Body of pancreas (tissue), 4 donors: Measurements from ENCODE around the gene CLEC1A. TPM values are rescaled to one million over a fixed set of nuclear protein-coding genes. Genes with fewer than 3 reads are reported as not detected.

Experiments used
- ATAC-seq: fragments of 150-250 bp; one replicate; pipeline ENCODE4 v1.9.1; 2016
- DNase-seq, 4 donors: peaks; one replicate each; pipeline ENCODE4 v3.0.0-alpha.2; 2019
- H3K27ac ChIP-seq, 4 donors: fragments of 200-600 bp; sonication (generic); 1 replicate in 3 of 4; 2 replicates in 1 of 4; pipeline versions ENCODE4 v1.5.1 to v1.6.1; 2016 to 2019; ENCODE audit warnings: mild to moderate bottlenecking in 1 of 4, mixed read lengths in 1 of 4, moderate library complexity in 1 of 4
- H3K27me3 ChIP-seq, 2 donors: fragments of 200-600 bp; sonication (generic); one replicate each; pipeline ENCODE4 v1.6.0; 2016; ENCODE audit warnings: mild to moderate bottlenecking in 1 of 2
- H3K36me3 ChIP-seq, 2 donors: fragments of 200-600 bp; sonication (generic); replicated peaks in 1 of 2; 2 replicates each; pipeline ENCODE4 v1.5.1; 2016; ENCODE audit warnings: low read depth in 2 of 2; ENCODE audit not compliant: insufficient read depth in 1 of 2
- H3K4me1 ChIP-seq: fragments of 200-600 bp; sonication (generic); one replicate; pipeline ENCODE4 v1.6.0; 2016
- H3K4me3 ChIP-seq, 2 donors: fragments of 200-600 bp; sonication (generic); 1 replicate in 1 of 2; 2 replicates in 1 of 2; pipeline ENCODE4 v1.5.1; 2016 to 2019
- H3K9me3 ChIP-seq, 3 donors: fragments of 200-600 bp; sonication (generic); 1 replicate in 2 of 3; 2 replicates in 1 of 3; pipeline ENCODE4 v1.5.1; 2016
- POLR2A ChIP-seq, 3 donors: fragments of 450-650 bp; IDR thresholded peaks; one replicate each; pipeline ENCODE4 v1.6.1; 2016; ENCODE audit warnings: antibody characterized with exemption in 3 of 3, mild to moderate bottlenecking in 2 of 3
- WGBS, 2 donors: methylation state at CpG; one replicate each; pipeline ENCODE4 v1.1.5; 2017; 5-methylcytosine and 5-hydroxymethylcytosine counted together
- intact Hi-C: fragments of 100-400 bp; cut with DNase I; formaldehyde crosslinking; loops from one replicate; pipeline ENCODE4 v1.15.1; 2023
- total RNA-seq, 2 donors: library from RNA; depleted of rRNA; stranded (reverse); fragments of >200 nt; gene quantifications; one replicate each; pipeline ENCODE4 v1.1.0, GENCODE V29; 2016
- TF ChIP-seq, protein P1 (sequence below), 7 experiments: fragments of 450-650 bp in 4 of 7; fragments of 200-600 bp in 3 of 7; sonication (generic) in 3 of 7; IDR thresholded peaks; one replicate each; pipeline ENCODE4 v1.5.1; 2016 to 2019; ENCODE audit warnings: antibody characterized with exemption in 7 of 7

Gene CLEC1A
- total RNA-seq, 2 donors from 2014 or later, result 1.3 to 2.6 TPM

DNA sequence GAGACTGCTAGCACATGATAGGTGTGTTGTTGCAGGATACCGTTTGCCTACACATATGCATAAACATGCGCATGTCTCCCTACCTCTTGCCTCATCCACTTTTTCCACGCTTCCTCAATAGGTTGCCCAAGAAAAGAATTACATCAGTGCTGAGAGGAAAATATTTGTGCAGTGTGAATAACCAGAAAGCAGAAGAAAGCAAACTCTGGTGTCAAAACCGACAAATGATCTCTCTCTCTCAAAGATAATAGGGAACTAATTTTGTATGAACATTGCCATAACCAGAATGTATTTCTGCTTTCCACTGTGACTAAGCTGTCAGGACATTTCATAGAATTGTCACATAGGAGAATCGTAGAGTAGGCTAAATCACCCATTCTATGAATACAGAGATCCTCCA lies 29.9 kb upstream of the CLEC1A start:
- ATAC-seq (no peak), DNase-seq (peak in 1 of 4 donors; percentile 56)
- WGBS, 2 donors, result 47 to 54% methylated on average over 5 of the region's 5 CpGs
- peak in 1 of 3 donors; percentile 60 for TF ChIP-seq POLR2A (IDR thresholded peaks at IDR 0.05)
- TF ChIP-seq, protein P1, sequence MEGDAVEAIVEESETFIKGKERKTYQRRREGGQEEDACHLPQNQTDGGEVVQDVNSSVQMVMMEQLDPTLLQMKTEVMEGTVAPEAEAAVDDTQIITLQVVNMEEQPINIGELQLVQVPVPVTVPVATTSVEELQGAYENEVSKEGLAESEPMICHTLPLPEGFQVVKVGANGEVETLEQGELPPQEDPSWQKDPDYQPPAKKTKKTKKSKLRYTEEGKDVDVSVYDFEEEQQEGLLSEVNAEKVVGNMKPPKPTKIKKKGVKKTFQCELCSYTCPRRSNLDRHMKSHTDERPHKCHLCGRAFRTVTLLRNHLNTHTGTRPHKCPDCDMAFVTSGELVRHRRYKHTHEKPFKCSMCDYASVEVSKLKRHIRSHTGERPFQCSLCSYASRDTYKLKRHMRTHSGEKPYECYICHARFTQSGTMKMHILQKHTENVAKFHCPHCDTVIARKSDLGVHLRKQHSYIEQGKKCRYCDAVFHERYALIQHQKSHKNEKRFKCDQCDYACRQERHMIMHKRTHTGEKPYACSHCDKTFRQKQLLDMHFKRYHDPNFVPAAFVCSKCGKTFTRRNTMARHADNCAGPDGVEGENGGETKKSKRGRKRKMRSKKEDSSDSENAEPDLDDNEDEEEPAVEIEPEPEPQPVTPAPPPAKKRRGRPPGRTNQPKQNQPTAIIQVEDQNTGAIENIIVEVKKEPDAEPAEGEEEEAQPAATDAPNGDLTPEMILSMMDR (IDR thresholded peaks at IDR 0.05), result no peak
- Histone ChIP-seq H3K36me3 (no peaks in the 10 kb centered on the region), H3K27ac (peak overlapping the region in 1 of 4 donors; percentile 73), H3K27me3 (no peaks in the 10 kb centered on the region), H3K4me1 (no peaks in the 10 kb centered on the region), H3K9me3 (no peaks in the 10 kb centered on the region), H3K4me3 (no peak overlapping the region)
- intact Hi-C loops, result no loop called here

DNA sequence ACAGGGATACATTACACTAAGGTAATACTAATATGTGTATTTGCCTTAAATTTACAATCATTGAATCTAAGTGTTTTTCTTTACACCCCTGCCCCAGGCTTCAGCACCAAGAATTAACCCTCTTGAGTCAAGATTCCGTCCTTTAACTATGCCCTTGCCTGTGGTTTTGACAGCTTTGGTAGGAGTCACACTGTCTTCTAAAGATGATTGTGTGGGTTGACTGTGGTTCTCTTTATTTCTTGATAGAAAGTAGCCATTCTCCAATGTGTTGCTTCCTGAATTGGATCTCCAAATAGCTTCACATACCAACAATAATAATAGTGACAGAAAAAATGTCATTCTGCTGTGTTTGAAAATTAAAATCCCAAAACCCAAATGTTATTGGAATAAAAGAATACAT lies 27.6 kb upstream of the CLEC1A start:
- intact Hi-C loops, result no loop called here
- H3K4me3 ChIP-seq, result no peak overlapping the region
- ATAC-seq (no peak), DNase-seq (no peak)
- WGBS, 2 donors, result 44 to 56% methylated on average over 1 of the region's 1 CpG
- TF ChIP-seq, protein P1 (IDR thresholded peaks at IDR 0.05), result no peak
- TF ChIP-seq POLR2A (IDR thresholded peaks at IDR 0.05), result no peak
- H3K36me3 ChIP-seq, result no peaks in the 10 kb centered on the region
- H3K9me3 ChIP-seq, result no peaks in the 10 kb centered on the region
- no peaks in the 10 kb centered on the region for H3K27me3 ChIP-seq
- no peak overlapping the region for H3K27ac ChIP-seq
- no peaks in the 10 kb centered on the region for H3K4me1 ChIP-seq

DNA sequence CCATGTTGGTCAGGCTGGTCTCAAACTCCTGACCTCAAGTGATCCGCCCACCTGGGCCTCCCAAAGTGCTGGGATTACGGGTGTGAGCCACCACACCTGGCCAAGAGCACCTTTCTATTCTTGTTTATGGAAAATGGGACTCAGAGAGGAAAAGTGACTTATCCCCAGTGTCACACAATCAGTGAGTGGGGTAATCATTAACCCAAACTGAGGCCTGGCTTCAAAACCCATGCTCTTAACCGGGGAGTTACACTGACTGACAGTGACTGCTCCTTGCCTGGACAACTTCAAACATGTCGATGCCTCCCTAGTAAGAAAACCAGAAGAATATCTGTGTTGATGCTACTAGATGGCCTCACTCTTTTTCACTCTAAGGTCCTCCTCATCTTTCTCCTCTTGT lies 23.9 kb upstream of the CLEC1A start:
- ATAC-seq, result no peak

DNA sequence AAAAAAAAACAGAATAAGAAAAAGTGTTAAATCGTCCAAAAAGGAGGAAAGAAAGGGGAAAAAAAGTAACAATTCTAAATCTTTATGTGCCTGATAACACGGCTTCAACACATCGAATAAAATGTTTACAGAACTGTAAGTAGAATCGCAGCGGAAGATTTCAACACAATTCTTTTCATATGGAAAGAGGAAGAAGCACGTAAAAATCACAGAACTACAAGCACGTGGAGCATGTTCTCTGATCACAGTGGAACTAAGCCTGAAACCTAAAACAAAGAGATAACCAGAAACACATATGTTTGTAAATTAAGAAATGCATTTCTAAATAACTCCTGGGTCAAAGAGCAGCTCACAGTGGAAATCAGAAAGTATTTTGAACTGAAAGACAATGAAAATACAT lies 22.5 kb upstream of the CLEC1A start:
- TF ChIP-seq POLR2A (IDR thresholded peaks at IDR 0.05), result no peak
- TF ChIP-seq, protein P1 (IDR thresholded peaks at IDR 0.05), result no peak
- no peaks in the 10 kb centered on the region for H3K4me1 ChIP-seq
- ATAC-seq, result no peak
- H3K27ac ChIP-seq, result peak overlapping the region in 1 of 4 donors; percentile 57
- H3K9me3 ChIP-seq, result no peaks in the 10 kb centered on the region
- intact Hi-C loops, result no loop called here
- peak in 1 of 4 donors; percentile 19 for DNase-seq
- no peaks in the 10 kb centered on the region for H3K36me3 ChIP-seq
- H3K27me3 ChIP-seq, result no peaks in the 10 kb centered on the region
- no peak overlapping the region for H3K4me3 ChIP-seq
- 59 to 74% methylated on average over 7 of the region's 7 CpGs for WGBS, 2 donors

More for the DNA sequence above, 23.9 kb upstream of the CLEC1A start:
- no peaks in the 10 kb centered on the region for H3K36me3 ChIP-seq
- H3K27me3 ChIP-seq, result no peaks in the 10 kb centered on the region
- 52 to 56% methylated on average over 4 of the region's 4 CpGs for WGBS, 2 donors
- no peak overlapping the region for H3K27ac ChIP-seq
- intact Hi-C loops, result no loop called here
- no peak for TF ChIP-seq POLR2A (IDR thresholded peaks at IDR 0.05)
- TF ChIP-seq, protein P1 (IDR thresholded peaks at IDR 0.05), result no peak
- no peak for DNase-seq
- H3K4me3 ChIP-seq, result no peak overlapping the region
- H3K9me3 ChIP-seq, result no peaks in the 10 kb centered on the region
- H3K4me1 ChIP-seq, result no peaks in the 10 kb centered on the region

DNA sequence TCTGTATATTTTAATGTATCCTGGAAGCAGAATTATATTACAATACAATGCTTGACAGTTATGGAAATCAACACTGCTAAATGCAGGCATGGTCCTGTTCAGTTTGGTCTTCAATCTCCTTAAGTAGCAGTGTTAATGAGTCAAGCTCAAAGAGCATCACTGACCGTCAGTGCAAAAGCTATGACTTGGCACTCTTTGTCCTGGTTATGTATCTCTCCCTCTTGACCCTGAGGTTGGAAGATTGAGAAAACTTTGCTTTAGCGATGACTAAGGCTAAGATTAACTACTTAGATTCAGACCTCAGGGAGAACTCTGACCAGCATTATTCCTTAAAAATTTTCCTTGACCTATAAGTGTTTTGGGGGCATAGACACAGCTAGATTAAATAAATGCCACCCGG lies 20.3 kb upstream of the CLEC1A start:
- intact Hi-C loops, result no loop called here

More for the DNA sequence above, 20.3 kb upstream of the CLEC1A start:
- no peaks in the 10 kb centered on the region for H3K4me1 ChIP-seq
- no peak for DNase-seq
- H3K27me3 ChIP-seq, result no peaks in the 10 kb centered on the region
- H3K27ac ChIP-seq, result no peak overlapping the region
- H3K36me3 ChIP-seq, result no peaks in the 10 kb centered on the region
- H3K4me3 ChIP-seq, result no peak overlapping the region
- TF ChIP-seq, protein P1 (IDR thresholded peaks at IDR 0.05), result no peak
- TF ChIP-seq POLR2A (IDR thresholded peaks at IDR 0.05), result no peak
- ATAC-seq, result no peak
- no peaks in the 10 kb centered on the region for H3K9me3 ChIP-seq
- WGBS, 2 donors, result 69 to 72% methylated on average over 3 of the region's 3 CpGs
